ENCODE results near the gene SINHCAF. TPM values are rescaled to one million over a fixed set of nuclear protein-coding genes. Genes with fewer than 3 reads are reported as not detected.

SINHCAF gene
- total RNA-seq, 1 experiment from 2014 or later: 497 TPM

- Histone ChIP-seq H2BK5ac (ENCODE audit: insufficient read length, low read length) (no peak overlapping the region), H3K56ac (ENCODE audit: insufficient read length, low read depth, low read length) (no peak overlapping the region), H3K79me1 (ENCODE audit: insufficient read depth, low read depth, low read length, poor library complexity, severe bottlenecking) (no peaks in the 10 kb centered on the region), H3K23me2 (ENCODE audit: insufficient read length, low read depth, low read length, poor library complexity, severe bottlenecking) (peaks cover 4% of the 10 kb centered on the region), H2BK20ac (ENCODE audit: low read depth, low read length, poor library complexity, severe bottlenecking) (no peak overlapping the region), H3K4ac (ENCODE audit: low read depth, low read length) (no peak overlapping the region), H2AK5ac (ENCODE audit: insufficient read length, low read length) (no peak overlapping the region), H3K18ac (ENCODE audit: insufficient read length, low read depth, low read length) (peak overlapping the region; percentile 74), H3K9me3 (ENCODE audit: control insufficient read depth, low read depth, low read length) (no peaks in the 10 kb centered on the region), H3K27ac (ENCODE audit: insufficient read length, low read depth, low read length) (peak overlapping the region; percentile 100), H2AFZ (ENCODE audit: low read length) (no peak overlapping the region), H2BK15ac (ENCODE audit: low read depth, low read length) (no peak overlapping the region), H3T11ph (ENCODE audit: low read length) (peak overlapping the region; percentile 64), H4K20me1 (ENCODE audit: control insufficient read depth, insufficient read depth, insufficient read length) (no peaks in the 10 kb centered on the region), H3K4me2 (ENCODE audit: insufficient read depth, insufficient read length, low read length) (peak overlapping the region; percentile 31), H3K4me1 (ENCODE audit: insufficient read depth, low read length) (peaks cover 9% of the 10 kb centered on the region; the same call in 1 of the 2 replicates), H2BK12ac (ENCODE audit: insufficient read length, low read depth, low read length) (peak overlapping the region; percentile 15), H4K5ac (ENCODE audit: insufficient read length, low read depth, low read length) (peak overlapping the region; percentile 46), H3K14ac (ENCODE audit: insufficient read depth, low read length) (0 out of 2 replicates have a peak overlapping the region, but pooled peaks have one; percentile 52), H3K79me2 (ENCODE audit: insufficient read depth, low read length) (no peaks in the 10 kb centered on the region), H3K23ac (ENCODE audit: insufficient read length, low read depth, low read length) (no peak overlapping the region), H4K8ac (replicated peaks; ENCODE audit: insufficient read length, low read depth, low read length) (no peak overlapping the region), H4K91ac (ENCODE audit: insufficient read length, low read depth, low read length) (no peak overlapping the region), H3K9ac (ENCODE audit: extremely low read depth, insufficient read length, low read length) (peak overlapping the region; percentile 5), H2BK120ac (ENCODE audit: low read depth, low read length, poor library complexity, severe bottlenecking) (no peak overlapping the region), H3K27me3 (ENCODE audit: insufficient read depth, low read length) (no peaks in the 10 kb centered on the region)
- H3K4me3 Mint-ChIP-seq: peak overlapping the region; percentile 54 to 80
- TF ChIP-seq CTCF (conservative IDR thresholded peaks at IDR 0.05): no peak
- H3K4me1 Mint-ChIP-seq: peaks cover 42 to 53% of the 10 kb centered on the region in 2 experiments
- DNase-seq: peak; percentile 50
- WGBS (ENCODE audit: extremely low coverage, insufficient read length, low lambda C conversion rate): no CpG with 5 or more reads among the region's 8 CpGs
- H3K9me3 Mint-ChIP-seq: no peaks in the 10 kb centered on the region
- peak overlapping the region; percentile 99 to 100 (median 99) for H3K27ac Mint-ChIP-seq
- 0 out of 7 replicates have a peak, but pooled peaks cover 0 to 4% (median 0%) of the 10 kb centered on the region in 3 experiments for H3K36me3 Mint-ChIP-seq (ENCODE audit: insufficient read depth in 1 of 3, low read depth in 3 of 3)
- no peaks in the 10 kb centered on the region for H3K27me3 Mint-ChIP-seq (ENCODE audit: low read depth)
These were observed 42.9 kb upstream of the SINHCAF start for GRCh38 chr12:31368666-31369361.

All from H9 (cell line).